Smooth muscle cell (in vitro differentiated cells): ENCODE data around the gene ACYP1. TPM values are rescaled to one million over a fixed set of nuclear protein-coding genes. Genes with fewer than 3 reads are reported as not detected.

ENCODE experiments used
- DNase-seq: peaks from one replicate; lab custom pipeline; 2025; ENCODE audit not compliant: unreplicated experiment; lab: John Stamatoyannopoulos, UW
- H2AFZ ChIP-seq: fragments of 200-600 bp; sonication (generic); 2 replicates; pipeline ENCODE4 v1.6.0; 2016; ENCODE audit warnings: antibody characterized with exemption, low read depth, mild to moderate bottlenecking
- H3F3A ChIP-seq: fragments of 200-600 bp; sonication (generic); 2 replicates; pipeline ENCODE4 v1.6.0; 2017; ENCODE audit warnings: antibody characterized with exemption, low read depth
- H3K27ac ChIP-seq: fragments of 200-600 bp; sonication (generic); 2 replicates; pipeline ENCODE4 v1.5.1; 2016; ENCODE audit warnings: low read depth, mild to moderate bottlenecking
- H3K27me3 ChIP-seq: fragments of 200-600 bp; sonication (generic); 2 replicates; pipeline ENCODE4 v1.6.1; 2016; ENCODE audit warnings: low read depth, mild to moderate bottlenecking
- H3K36me3 ChIP-seq: fragments of 200-600 bp; sonication (generic); 2 replicates; pipeline ENCODE4 v1.5.1; 2016; ENCODE audit warnings: low read depth
- H3K4me1 ChIP-seq: fragments of 200-600 bp; sonication (generic); 2 replicates; pipeline ENCODE4 v1.5.1; 2016; ENCODE audit warnings: low read depth
- H3K4me2 ChIP-seq: fragments of 200-600 bp; sonication (generic); 2 replicates; pipeline ENCODE4 v1.6.0; 2016; ENCODE audit warnings: mild to moderate bottlenecking
- H3K4me3 ChIP-seq: fragments of 200-600 bp; sonication (generic); 2 replicates; pipeline ENCODE4 v1.5.1; 2016; ENCODE audit warnings: mild to moderate bottlenecking
- H3K79me2 ChIP-seq: fragments of 200-600 bp; sonication (generic); 2 replicates; pipeline ENCODE4 v1.6.0; 2016; ENCODE audit warnings: low read depth, mild to moderate bottlenecking
- H3K9ac ChIP-seq: fragments of 200-600 bp; sonication (generic); 2 replicates; pipeline ENCODE4 v1.6.0; 2016; ENCODE audit warnings: low read depth
- H3K9me3 ChIP-seq: fragments of 200-600 bp; sonication (generic); replicated peaks from 2 replicates; pipeline ENCODE4 v1.5.1; 2016; ENCODE audit warnings: low read depth
- H4K20me1 ChIP-seq: fragments of 200-600 bp; sonication (generic); 2 replicates; pipeline ENCODE4 v1.6.0; 2016; ENCODE audit warnings: low read depth
- WGBS: methylation state at CpG from one replicate; pipeline ENCODE4 v1.1.7; 2016; ENCODE audit warnings: low lambda C conversion rate; 5-methylcytosine and 5-hydroxymethylcytosine counted together
- polyA plus RNA-seq: library from polyadenylated mRNA; unstranded; fragments of >200 nt; fragmentation: Nextera tagmentation; extraction: Ambion mirVana; gene quantifications from 2 replicates; pipeline ENCODE4 v1.2.1, GENCODE V29; 2016
- total RNA-seq: library from RNA; depleted of rRNA; stranded (reverse); fragments of >200 nt; gene quantifications from 2 replicates; pipeline ENCODE4 v1.2.3, GENCODE V29; 2014
- TF ChIP-seq, protein P1 (sequence below): fragments of 200-600 bp; sonication (generic); IDR thresholded peaks from 2 replicates; pipeline ENCODE4 v1.5.1; 2017; ENCODE audit warnings: borderline replicate concordance, mild to moderate bottlenecking, antibody characterized with exemption; ENCODE audit not compliant: insufficient read depth, poor library complexity, severe bottlenecking

Gene ACYP1
- total and polyA plus RNA-seq, 2 experiments from 2014 or later, result 12.2 to 14.9 TPM

DNA sequence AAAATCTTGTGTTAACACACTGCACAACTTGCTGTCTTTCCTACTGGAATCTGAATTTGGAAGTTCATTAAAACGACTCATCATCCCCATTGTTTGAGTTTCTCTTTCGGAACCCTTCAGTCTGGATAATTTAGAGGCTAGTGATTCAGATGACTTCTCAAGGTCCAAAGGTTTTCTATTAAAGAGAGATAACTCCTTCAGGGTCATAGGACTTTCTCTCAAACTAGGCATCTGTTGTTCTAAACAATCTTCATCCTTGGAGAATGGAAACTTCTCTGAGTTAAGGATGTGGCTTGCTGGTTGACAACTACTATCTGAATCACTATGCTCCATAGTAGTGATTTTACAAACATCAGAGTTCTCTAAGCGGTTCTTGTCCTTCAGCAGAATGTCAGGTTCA lies 16.9 kb downstream of the ACYP1 start:
- H3K27me3 ChIP-seq, result no peaks in the 10 kb centered on the region
- peaks cover 4% of the 10 kb centered on the region for H3K4me1 ChIP-seq
- H3K4me2 ChIP-seq, result no peak overlapping the region
- no peak for DNase-seq
- no peak overlapping the region for H3K9ac ChIP-seq
- no peak overlapping the region for H3K4me3 ChIP-seq
- no peaks in the 10 kb centered on the region for H3K36me3 ChIP-seq
- no peak overlapping the region for H3K27ac ChIP-seq
- H2AFZ ChIP-seq, result no peak overlapping the region
- TF ChIP-seq, protein P1, sequence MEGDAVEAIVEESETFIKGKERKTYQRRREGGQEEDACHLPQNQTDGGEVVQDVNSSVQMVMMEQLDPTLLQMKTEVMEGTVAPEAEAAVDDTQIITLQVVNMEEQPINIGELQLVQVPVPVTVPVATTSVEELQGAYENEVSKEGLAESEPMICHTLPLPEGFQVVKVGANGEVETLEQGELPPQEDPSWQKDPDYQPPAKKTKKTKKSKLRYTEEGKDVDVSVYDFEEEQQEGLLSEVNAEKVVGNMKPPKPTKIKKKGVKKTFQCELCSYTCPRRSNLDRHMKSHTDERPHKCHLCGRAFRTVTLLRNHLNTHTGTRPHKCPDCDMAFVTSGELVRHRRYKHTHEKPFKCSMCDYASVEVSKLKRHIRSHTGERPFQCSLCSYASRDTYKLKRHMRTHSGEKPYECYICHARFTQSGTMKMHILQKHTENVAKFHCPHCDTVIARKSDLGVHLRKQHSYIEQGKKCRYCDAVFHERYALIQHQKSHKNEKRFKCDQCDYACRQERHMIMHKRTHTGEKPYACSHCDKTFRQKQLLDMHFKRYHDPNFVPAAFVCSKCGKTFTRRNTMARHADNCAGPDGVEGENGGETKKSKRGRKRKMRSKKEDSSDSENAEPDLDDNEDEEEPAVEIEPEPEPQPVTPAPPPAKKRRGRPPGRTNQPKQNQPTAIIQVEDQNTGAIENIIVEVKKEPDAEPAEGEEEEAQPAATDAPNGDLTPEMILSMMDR, result no peak
- no peaks in the 10 kb centered on the region for H3F3A ChIP-seq
- no peaks in the 10 kb centered on the region for H3K9me3 ChIP-seq
- H3K79me2 ChIP-seq, result peaks cover 30% of the 10 kb centered on the region
- WGBS, result 94% methylated on average over 3 of the region's 3 CpGs
- no peaks in the 10 kb centered on the region for H4K20me1 ChIP-seq

- Histone ChIP-seq H3K27ac (no peak overlapping the region), H3K36me3 (no peaks in the 10 kb centered on the region), H3K79me2 (peaks cover 30% of the 10 kb centered on the region), H3K9me3 (no peaks in the 10 kb centered on the region), H3K4me3 (no peak overlapping the region), H2AFZ (no peak overlapping the region), H4K20me1 (no peaks in the 10 kb centered on the region), H3F3A (no peaks in the 10 kb centered on the region), H3K27me3 (no peaks in the 10 kb centered on the region), H3K9ac (no peak overlapping the region), H3K4me2 (no peak overlapping the region), H3K4me1 (peaks cover 4% of the 10 kb centered on the region)
- TF ChIP-seq, protein P1, result no peak
- no peak for DNase-seq
- 89% methylated on average over 5 of the region's 5 CpGs for WGBS
Measured at GRCh38 chr14:75046275-75046674, 17.5 kb downstream of the ACYP1 start.

- H2AFZ ChIP-seq, result no peak overlapping the region
- no peak for DNase-seq
- no peaks in the 10 kb centered on the region for H3K9me3 ChIP-seq
- 94% methylated on average over 8 of the region's 8 CpGs for WGBS
- no peaks in the 10 kb centered on the region for H3K36me3 ChIP-seq
- no peaks in the 10 kb centered on the region for H3F3A ChIP-seq
- H3K27ac ChIP-seq, result no peak overlapping the region
- H3K4me3 ChIP-seq, result no peak overlapping the region
- peaks cover 21% of the 10 kb centered on the region for H3K79me2 ChIP-seq
- H3K4me1 ChIP-seq, result no peaks in the 10 kb centered on the region
- H4K20me1 ChIP-seq, result no peaks in the 10 kb centered on the region
- no peak overlapping the region for H3K4me2 ChIP-seq
- TF ChIP-seq, protein P1, result no peak
- no peak overlapping the region for H3K9ac ChIP-seq
- H3K27me3 ChIP-seq, result no peaks in the 10 kb centered on the region
Measured at GRCh38 chr14:75044752-75045151, 19.1 kb downstream of the ACYP1 start.

DNA sequence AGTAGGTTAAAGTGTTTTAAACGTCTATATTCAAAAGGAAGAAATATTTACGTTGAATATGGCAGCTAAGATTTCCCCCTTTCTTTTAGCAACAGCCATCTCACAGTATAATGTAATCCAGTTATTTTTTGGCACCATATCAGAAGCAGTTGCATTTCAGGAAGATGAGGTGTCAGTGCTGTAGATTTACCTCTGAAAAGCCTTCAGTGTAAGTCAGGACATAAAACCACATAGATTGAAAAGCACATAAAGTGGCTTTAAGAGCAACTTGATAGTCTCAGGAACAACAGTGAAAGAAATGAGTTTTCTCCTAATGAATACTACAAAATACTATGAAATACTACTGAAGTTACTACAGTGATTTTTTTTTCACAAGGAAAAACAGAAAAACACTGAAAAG lies 19.5 kb downstream of the ACYP1 start:
- no peak overlapping the region for H3K9ac ChIP-seq
- no peaks in the 10 kb centered on the region for H3K4me1 ChIP-seq
- H3K4me3 ChIP-seq, result no peak overlapping the region
- peaks cover 17% of the 10 kb centered on the region for H3K79me2 ChIP-seq
- no peaks in the 10 kb centered on the region for H3K36me3 ChIP-seq
- H3K27me3 ChIP-seq, result no peaks in the 10 kb centered on the region
- no peaks in the 10 kb centered on the region for H3K9me3 ChIP-seq
- no peaks in the 10 kb centered on the region for H4K20me1 ChIP-seq
- no peaks in the 10 kb centered on the region for H3F3A ChIP-seq
- DNase-seq, result no peak
- 71% methylated on average over 2 of the region's 2 CpGs for WGBS
- no peak overlapping the region for H3K27ac ChIP-seq
- TF ChIP-seq, protein P1, result no peak
- H2AFZ ChIP-seq, result no peak overlapping the region
- no peak overlapping the region for H3K4me2 ChIP-seq
